ENCODE measurements around the gene CTNNA3.

The CTNNA3 gene

GRCh38 chr10:66625709-66626590, 1070.0 kb downstream of the CTNNA3 start:
- no peak for DNase-seq

DNA sequence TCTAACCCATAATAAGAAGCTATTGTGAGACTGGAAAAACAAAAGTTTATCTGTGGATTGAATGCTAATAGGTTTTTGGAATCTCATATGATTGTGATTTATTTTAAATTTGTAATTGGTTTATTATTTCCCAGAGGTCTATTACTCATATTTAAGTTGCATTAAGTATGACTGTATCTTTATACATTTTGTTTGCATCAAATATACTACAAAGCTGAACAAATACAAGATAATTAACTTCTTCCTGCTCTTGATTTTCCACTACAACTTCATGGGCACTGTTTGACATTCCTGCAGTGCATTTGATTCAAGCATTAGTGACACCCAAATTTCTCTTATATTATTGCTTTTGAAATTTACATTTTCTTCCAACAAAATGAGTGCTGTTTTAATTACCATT, 1073.9 kb downstream of the CTNNA3 start:
- no peak for DNase-seq

DNA sequence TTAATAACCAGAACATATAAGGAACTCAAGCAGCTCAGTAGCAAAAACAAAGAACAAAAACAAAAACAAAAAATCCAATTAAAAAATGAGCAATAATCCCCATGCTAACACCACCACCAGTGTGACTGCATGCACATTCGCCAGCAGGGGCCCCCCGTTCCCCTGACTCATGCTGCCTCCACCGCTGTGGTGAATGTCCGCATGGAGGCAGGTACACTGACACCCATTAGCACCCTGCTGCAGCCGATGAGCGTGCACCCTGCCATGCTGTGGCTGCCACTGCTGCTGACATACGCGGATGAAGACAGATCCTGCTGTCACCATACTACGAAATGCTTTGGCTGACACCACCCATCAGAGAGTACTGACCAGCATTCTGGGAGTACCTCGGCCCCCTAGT, 1091.8 kb downstream of the CTNNA3 start:
- DNase-seq, result no peak

- no peak for DNase-seq
Observed at GRCh38 chr10:66591865-66592264, 1104.1 kb downstream of the CTNNA3 start.

DNA sequence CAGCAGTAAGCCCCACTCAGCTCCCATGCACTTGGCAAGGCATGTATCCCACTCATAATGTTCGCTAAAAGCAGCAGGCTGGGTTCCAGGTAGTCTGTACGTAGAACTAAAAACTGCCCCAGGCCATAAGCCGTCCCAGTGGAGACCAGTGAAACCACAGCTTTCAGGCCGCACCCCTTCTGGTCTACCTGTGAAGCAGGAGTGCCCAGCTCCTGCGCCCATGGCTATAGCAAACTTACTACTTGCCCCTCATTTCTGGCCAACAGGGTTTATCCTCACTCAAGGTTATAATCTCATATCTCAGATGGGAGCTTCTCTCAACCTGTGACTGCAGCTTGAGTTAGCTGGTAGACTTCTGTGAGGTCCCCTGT, 1108.3 kb downstream of the CTNNA3 start:
- DNase-seq, result no peak

DNA sequence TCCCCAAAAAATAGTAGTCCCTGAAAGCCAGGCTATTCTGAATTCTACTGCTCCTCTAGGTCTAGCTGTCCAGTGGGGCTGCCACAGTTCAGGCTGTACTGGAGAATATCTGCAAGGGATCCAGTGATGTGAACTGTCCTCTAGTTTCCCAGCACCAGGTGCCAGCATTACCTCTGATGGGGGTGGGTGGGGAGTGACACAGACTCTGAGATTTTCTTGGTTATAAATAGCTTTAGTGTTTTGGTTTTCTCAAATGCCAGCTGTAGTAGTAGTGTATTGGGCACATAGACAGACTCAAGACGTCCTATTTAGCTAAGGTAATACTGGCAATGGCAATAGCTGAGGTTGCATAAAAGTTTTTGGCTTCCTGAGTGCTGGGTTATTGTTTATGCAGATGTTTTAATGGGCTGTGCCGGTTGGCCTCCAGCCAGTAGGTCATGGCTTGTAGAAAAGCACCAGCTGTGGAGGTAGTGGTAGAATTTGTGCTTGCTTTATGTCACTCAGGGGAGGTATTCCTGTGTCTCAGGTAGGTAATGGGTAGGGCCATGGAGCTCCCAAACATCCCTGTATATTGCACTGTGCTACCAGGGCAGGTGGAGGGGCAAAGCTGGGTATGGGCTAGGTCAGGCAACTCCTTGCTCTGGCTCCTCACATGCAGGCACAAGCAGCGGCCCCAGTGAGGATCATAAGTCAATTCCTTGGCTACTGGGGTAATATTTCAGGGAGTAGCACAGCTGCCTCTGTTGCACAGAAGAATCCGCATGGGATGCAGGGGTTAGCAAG, 1108.9 kb downstream of the CTNNA3 start:
- no peak for DNase-seq

DNA sequence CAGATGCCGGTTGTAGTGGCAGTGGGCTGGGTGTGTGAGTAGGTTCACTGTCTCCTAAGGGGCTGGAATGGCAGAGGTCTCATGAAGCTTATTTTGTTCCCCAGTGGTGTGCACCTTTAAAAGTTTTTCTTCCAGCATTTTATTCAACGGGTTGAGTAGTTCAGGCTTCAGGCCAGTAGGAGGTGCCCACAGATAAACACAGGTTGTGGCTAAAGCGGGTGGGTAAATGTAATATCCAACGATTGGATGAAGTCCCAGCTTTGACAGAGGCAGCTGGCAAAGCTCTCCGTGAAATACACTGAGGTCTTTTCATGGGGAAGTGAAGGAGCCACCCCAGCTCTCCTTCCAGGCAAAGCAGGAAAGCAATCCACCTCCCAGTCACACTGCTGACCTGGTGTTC, 1109.9 kb downstream of the CTNNA3 start:
- no peak for DNase-seq

DNA sequence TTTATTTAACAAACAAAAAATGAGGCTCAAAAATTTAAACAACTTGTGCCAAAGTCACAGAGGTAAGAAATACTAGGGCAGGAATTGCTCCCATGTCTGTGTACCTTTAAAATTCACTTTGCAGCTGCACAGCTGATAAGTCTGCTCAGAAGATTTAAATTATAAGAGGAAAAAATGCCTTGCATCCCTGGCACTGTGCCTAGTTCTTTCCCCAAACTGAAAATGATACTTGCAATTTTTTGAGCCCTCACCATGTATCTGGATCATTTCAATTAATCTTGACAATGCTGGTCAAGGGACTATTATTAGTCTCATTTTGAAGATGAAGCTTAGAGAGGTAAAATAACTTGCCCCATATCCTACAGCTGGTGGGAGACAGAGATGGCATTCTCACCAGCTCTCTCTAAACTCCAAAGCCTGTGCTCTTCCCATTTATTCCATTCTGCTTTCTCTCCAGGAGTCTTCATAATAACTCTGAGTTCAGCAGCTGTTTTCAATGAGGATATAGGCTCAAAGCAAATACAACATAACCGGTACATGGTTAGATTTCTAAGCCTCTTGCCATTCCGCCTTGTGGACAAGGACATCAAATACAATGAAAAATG, 1120.6 kb downstream of the CTNNA3 start:
- DNase-seq, result no peak

- DNase-seq, result no peak
Observed at GRCh38 chr10:66572700-66573099, 1123.3 kb downstream of the CTNNA3 start.

GRCh38 chr10:66565999-66566398, 1130.0 kb downstream of the CTNNA3 start:
- no peak for DNase-seq

- DNase-seq, result no peak
Observed at GRCh38 chr10:66564287-66564686, 1131.7 kb downstream of the CTNNA3 start.

GRCh38 chr10:66555061-66555460, 1140.9 kb downstream of the CTNNA3 start:
- DNase-seq, result no peak

- no peak for DNase-seq
Observed at GRCh38 chr10:66552331-66552730, 1143.7 kb downstream of the CTNNA3 start.

DNA sequence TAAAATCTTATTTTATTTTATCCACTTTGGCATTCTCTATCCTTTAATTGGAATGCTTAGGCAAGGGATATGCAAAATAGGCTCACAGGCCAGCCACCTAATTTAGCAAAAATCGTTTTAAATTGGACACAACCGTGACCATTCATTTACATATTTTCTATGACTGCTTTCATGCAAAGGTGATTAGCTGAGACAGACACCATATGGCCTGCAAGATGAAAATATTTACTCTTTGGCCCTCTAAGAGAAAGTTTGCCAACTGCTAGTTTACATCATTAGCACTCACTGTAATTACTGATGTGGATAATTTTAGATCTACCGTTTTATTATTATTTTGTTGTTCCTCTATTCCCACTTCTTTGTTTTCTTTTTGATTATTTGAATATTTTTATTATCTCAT, 1145.6 kb downstream of the CTNNA3 start:
- DNase-seq, result no peak

GRCh38 chr10:66538908-66539307, 1157.1 kb downstream of the CTNNA3 start:
- DNase-seq, result no peak

- no peak for DNase-seq
Observed at GRCh38 chr10:66538371-66538770, 1157.6 kb downstream of the CTNNA3 start.

DNA sequence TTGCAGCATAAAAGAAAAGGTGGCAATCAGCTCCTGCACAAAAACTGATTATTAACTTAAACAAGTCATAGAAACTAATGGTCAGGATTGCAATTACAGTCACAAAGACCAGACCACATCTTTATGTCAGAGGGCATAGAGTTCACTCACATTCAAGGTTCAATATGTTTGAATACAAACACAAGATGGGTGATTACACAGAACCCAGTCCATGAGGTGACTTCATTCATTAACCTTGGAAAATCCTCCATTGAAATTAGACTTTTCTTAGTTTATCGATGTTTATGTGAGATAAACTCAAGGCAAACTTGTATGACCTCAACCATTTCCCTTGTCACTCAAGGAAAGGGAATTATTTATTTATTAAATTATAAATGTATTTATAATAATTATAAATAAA, 1158.8 kb downstream of the CTNNA3 start:
- no peak for DNase-seq

DNA sequence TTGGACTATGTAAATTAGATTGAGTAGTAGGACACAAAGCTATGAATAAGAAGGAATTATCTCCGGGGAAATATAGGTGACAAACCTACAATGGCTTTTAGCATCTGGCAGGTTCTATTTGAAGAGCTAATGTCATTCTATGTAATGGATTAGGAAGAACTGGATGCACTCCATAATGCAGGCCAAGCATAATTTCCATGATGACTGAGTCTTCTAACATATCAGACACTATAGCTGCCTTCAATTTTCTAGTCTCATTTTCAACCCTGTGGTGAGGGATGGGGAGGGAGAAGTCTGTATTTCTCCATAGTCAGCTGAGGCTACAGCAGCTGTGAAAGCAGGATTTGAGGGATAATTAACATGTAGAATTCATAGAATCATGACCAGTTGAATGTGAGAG, 1160.6 kb downstream of the CTNNA3 start:
- no peak for DNase-seq

DNA sequence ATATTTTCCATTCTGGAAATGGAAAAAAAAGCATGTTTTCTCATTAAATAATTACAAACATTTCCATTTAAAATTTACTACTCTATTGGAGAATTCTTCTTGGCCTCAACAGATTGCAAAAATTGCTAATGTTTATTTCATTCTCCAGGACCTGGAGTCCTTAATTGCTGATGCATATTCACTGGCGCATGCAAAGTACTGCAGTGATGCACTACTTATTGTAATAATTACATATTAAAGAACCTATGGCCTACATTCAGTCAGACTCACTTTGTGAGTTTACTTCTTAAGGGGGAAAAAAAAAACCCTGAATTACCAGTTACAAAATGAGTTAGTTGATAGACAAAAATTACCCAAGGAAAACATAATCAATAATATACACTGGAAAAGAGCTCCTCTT, 1161.1 kb downstream of the CTNNA3 start:
- DNase-seq, result no peak

- no peak for DNase-seq
Observed at GRCh38 chr10:66521506-66521905, 1174.5 kb downstream of the CTNNA3 start.

- no peak for DNase-seq
Observed at GRCh38 chr10:66519616-66520015, 1176.4 kb downstream of the CTNNA3 start.

GRCh38 chr10:66514666-66515065, 1181.3 kb downstream of the CTNNA3 start:
- no peak for DNase-seq

DNA sequence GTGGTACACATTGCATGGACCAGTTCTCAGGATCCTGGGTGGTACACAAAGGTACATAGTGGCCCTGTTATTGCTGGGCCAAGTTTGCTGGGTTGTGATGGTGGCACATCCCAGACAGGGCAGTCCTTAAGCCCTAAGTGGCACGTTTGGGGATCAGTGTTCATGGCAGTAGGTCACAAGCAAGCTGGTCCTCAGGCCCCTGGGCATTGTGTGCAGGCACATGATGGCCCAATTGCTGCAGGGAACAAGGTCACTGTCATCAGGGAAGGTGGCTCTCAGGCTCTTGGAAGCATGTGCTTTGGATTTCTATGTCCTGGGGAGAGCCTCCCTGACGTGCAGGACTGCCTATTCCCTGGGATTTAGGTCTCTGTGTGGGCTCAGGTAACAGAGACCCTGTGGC, 1182.5 kb downstream of the CTNNA3 start:
- DNase-seq, result no peak
